ENCODE data around the gene TESK2. TPM values are rescaled to one million over a fixed set of nuclear protein-coding genes. Genes with fewer than 3 reads are reported as not detected.

The TESK2 gene
- total RNA-seq, 1 experiment from 2014 or later, result 5.0 TPM

DNA sequence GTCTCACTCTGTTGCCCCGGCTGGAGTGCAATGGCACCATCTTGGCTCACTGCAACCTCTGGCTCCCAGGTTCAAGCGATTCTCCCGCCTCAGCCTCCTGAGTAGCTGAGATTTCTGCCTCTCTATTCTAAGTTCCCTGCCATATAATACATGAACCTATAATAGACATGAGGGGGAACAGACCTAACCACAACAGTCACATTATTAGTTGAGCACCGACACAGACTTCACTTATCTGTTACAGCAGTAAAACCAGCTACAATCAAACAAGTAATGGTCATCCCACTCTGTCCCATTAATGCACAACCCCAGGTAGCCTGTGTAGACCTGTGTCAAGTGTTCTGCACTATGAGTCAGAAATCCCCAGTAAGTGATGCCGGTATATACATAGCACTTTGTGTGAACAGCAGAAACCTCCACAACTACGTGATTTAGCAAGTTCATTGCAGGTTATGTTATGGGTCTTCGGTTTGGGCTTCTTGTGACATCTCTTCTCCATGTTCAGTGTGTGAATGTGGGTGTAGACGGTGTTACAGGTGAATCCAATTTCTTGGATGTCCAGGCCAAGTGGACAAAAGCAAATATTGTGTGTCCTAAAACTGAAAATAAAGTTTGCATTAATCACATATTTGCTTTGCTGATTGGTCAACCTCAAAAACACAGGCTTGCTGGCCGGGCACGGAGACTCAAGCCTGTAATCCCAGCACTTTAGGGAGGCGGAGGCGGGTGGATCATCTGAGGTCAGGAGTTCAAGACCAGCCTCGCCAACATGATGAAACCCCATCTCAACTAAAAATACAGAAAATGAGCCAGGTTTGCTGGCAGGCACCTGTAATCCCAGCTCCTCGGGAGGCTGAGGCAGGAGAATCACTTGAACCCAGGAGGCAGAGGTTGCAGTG is 12.7 kb upstream of the TESK2 start:
- H3K9me3 ChIP-seq (ENCODE audit: control insufficient read depth in 1 of 2, insufficient read depth in 1 of 2, low read depth in 1 of 2, low read length in 2 of 2), result no peaks in the 10 kb centered on the region
- H3K4me3 ChIP-seq (replicated peaks in 1 of 2; ENCODE audit: low read depth in 1 of 2, low read length in 2 of 2), result no peak overlapping the region
- ChIA-PET POLR2A (no interaction called here), RAD21 (ENCODE audit: low non-redundant PET in 1 of 2, low total read pairs in 2 of 2, uncharacterized antibody in 2 of 2, unreplicated experiment in 2 of 2) (no interaction called here), CTCF (no interaction called here)
- 0 out of 4 replicates have a peak, but pooled peaks cover 0 to 2% of the 10 kb centered on the region in 2 experiments for H3K36me3 ChIP-seq (ENCODE audit: control insufficient read depth in 1 of 2, insufficient read depth in 2 of 2, low read length in 2 of 2)
- intact Hi-C loops (cut with micrococcal nuclease), result loop anchor here (5.0 kb wide), 1 partner anchor 674 kb away; the partner anchor contains the start of genes P3R3URF and TSPAN1
- ATAC-seq (no peak), DNase-seq (ENCODE audit: low read depth, low spot score) (no peak)
- no peaks in the 10 kb centered on the region for H3K9me2 ChIP-seq (ENCODE audit: insufficient read depth)
- peaks cover 21% of the 10 kb centered on the region for H3K79me2 ChIP-seq (ENCODE audit: insufficient read depth, low read length)
- H3K27me3 ChIP-seq (ENCODE audit: insufficient read depth, low read length), result no peaks in the 10 kb centered on the region
- TF ChIP-seq RAD21 (IDR thresholded peaks at IDR 0.05; ENCODE audit: low read depth), result no peak
- no peak for TF ChIP-seq EZH2phosphoT487 (IDR thresholded peaks at IDR 0.05; ENCODE audit: borderline replicate concordance)
- TF ChIP-seq, protein P1, sequence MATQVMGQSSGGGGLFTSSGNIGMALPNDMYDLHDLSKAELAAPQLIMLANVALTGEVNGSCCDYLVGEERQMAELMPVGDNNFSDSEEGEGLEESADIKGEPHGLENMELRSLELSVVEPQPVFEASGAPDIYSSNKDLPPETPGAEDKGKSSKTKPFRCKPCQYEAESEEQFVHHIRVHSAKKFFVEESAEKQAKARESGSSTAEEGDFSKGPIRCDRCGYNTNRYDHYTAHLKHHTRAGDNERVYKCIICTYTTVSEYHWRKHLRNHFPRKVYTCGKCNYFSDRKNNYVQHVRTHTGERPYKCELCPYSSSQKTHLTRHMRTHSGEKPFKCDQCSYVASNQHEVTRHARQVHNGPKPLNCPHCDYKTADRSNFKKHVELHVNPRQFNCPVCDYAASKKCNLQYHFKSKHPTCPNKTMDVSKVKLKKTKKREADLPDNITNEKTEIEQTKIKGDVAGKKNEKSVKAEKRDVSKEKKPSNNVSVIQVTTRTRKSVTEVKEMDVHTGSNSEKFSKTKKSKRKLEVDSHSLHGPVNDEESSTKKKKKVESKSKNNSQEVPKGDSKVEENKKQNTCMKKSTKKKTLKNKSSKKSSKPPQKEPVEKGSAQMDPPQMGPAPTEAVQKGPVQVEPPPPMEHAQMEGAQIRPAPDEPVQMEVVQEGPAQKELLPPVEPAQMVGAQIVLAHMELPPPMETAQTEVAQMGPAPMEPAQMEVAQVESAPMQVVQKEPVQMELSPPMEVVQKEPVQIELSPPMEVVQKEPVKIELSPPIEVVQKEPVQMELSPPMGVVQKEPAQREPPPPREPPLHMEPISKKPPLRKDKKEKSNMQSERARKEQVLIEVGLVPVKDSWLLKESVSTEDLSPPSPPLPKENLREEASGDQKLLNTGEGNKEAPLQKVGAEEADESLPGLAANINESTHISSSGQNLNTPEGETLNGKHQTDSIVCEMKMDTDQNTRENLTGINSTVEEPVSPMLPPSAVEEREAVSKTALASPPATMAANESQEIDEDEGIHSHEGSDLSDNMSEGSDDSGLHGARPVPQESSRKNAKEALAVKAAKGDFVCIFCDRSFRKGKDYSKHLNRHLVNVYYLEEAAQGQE (IDR thresholded peaks at IDR 0.05; ENCODE audit: low read depth), result no peak
- TF ChIP-seq, protein P2, sequence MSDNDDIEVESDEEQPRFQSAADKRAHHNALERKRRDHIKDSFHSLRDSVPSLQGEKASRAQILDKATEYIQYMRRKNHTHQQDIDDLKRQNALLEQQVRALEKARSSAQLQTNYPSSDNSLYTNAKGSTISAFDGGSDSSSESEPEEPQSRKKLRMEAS (IDR thresholded peaks at IDR 0.05), result no peak
- no peak for TF ChIP-seq POLR2A (IDR thresholded peaks at IDR 0.05; ENCODE audit: borderline replicate concordance, extremely low read depth, insufficient read depth, insufficient read length)
- no peak for TF ChIP-seq ZFX (IDR thresholded peaks at IDR 0.05)
- no peak for TF ChIP-seq EZH2 (IDR thresholded peaks at IDR 0.05)
- TF ChIP-seq, protein P3, sequence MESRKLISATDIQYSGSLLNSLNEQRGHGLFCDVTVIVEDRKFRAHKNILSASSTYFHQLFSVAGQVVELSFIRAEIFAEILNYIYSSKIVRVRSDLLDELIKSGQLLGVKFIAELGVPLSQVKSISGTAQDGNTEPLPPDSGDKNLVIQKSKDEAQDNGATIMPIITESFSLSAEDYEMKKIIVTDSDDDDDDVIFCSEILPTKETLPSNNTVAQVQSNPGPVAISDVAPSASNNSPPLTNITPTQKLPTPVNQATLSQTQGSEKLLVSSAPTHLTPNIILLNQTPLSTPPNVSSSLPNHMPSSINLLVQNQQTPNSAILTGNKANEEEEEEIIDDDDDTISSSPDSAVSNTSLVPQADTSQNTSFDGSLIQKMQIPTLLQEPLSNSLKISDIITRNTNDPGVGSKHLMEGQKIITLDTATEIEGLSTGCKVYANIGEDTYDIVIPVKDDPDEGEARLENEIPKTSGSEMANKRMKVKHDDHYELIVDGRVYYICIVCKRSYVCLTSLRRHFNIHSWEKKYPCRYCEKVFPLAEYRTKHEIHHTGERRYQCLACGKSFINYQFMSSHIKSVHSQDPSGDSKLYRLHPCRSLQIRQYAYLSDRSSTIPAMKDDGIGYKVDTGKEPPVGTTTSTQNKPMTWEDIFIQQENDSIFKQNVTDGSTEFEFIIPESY (IDR thresholded peaks at IDR 0.05; ENCODE audit: extremely low read depth, insufficient replicate concordance, low read length), result no peak
- TF ChIP-seq POLR2AphosphoS5 (IDR thresholded peaks at IDR 0.05; ENCODE audit: low read depth, low read length), result no peak
- TF ChIP-seq CBX3 (IDR thresholded peaks at IDR 0.05; ENCODE audit: low read depth), result no peak
- TF ChIP-seq YY1 (IDR thresholded peaks at IDR 0.05; ENCODE audit: extremely low read depth, insufficient replicate concordance, low read depth, low read length), result no peak
- no peak for TF ChIP-seq ZNF274 (IDR thresholded peaks at IDR 0.05; ENCODE audit: low read depth, low read length)
- TF ChIP-seq FOSL1 (IDR thresholded peaks at IDR 0.05; ENCODE audit: low read depth), result no peak
- no peak for TF ChIP-seq JUND (IDR thresholded peaks at IDR 0.05)
- TF ChIP-seq SIN3A (IDR thresholded peaks at IDR 0.05; ENCODE audit: low read depth), result no peak
- no peak for TF ChIP-seq SRF (IDR thresholded peaks at IDR 0.05; ENCODE audit: low read depth)
- TF ChIP-seq CEBPB (IDR thresholded peaks at IDR 0.05; ENCODE audit: low read depth), result no peak
- TF ChIP-seq TCF7L2 (IDR thresholded peaks at IDR 0.05; ENCODE audit: borderline replicate concordance, extremely low read depth, insufficient read depth, insufficient read length), result no peak
- no peak for TF ChIP-seq ELF1 (IDR thresholded peaks at IDR 0.05; ENCODE audit: borderline replicate concordance, low read depth)
- H3K9ac ChIP-seq (ENCODE audit: low read length), result no peak overlapping the region
- H3K27ac ChIP-seq (ENCODE audit: low read depth, low read length), result no peak overlapping the region
- no peaks in the 10 kb centered on the region for H4K20me1 ChIP-seq (ENCODE audit: insufficient read depth)
- peaks cover 2 to 18% of the 10 kb centered on the region in 2 experiments; a peak in 3 of 4 replicates for H3K4me1 ChIP-seq (ENCODE audit: control insufficient read depth in 1 of 2, insufficient read depth in 2 of 2, low read length in 2 of 2)
- no peak overlapping the region for H3K4me2 ChIP-seq (ENCODE audit: low read length)
- BruUV-seq (replicated peaks), result no TSS peak
- no peak overlapping the region for H2AFZ ChIP-seq (ENCODE audit: low read depth, low read length, poor library complexity, severe bottlenecking)
